ENCODE data around the gene DMD.

The DMD gene

DNA sequence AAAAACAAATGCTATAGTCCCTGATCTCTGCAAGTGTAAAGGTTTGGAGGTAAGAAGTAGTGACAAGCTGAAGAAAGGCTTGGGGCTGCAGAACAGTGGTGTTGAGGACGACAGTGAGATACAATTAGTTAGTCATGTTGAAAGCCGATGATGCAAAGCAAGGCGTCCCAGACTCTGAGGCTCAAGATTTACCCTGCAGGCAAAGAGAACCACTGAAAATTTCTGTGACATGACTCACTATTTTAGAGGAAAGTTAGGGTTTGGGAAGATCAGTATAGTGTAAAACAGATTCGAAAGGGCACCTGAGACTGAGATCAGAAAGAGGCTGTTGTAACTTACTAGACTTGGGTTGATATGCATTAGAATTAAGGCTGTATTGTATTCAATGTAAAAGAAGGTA is 1858.3 kb downstream of the DMD start:
- DNase-seq (ENCODE audit: low read depth in 3 of 3): no peak

- DNase-seq (ENCODE audit: low read depth in 3 of 3): no peak
Measured at GRCh38 chrX:31350808-31351074, 1860.6 kb downstream of the DMD start.

- no peak for DNase-seq (ENCODE audit: low read depth in 3 of 3)
Measured at GRCh38 chrX:31349515-31349914, 1861.8 kb downstream of the DMD start.

DNA sequence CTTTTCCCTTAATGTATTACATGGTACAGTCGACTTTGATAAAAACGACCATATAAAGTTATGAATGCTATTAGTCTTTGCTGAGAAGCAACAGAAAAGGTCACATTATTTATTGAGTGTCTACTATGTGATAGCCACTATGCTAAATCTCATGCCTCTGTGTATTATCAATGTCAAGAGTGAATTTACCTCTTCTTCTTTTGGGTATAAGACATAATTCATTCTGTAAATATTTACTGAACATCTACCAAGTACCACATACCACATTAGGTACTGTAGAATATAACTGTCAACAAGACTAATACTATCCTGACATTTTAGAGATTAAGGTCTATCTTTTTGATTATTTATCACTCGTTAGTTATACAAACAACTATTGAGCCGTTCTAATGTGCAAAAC is 1870.8 kb downstream of the DMD start:
- no peak for DNase-seq (ENCODE audit: low read depth in 3 of 3)

DNA sequence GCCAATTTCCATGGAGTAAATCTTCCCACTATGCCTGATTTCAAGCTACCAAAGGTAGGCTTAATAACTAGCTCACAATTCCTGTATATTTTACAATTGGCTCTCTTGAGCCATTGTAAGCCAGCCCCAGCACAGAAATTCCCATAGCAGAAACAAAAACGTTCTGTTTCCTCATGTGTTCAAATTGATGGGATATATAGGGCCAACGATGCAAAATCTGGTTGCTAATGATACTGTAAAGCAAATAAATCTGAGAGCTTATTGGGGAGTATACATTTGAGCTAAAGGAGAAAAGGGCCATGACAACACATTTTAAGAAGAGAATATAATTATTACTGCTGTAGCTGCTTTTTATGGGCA is 1872.4 kb downstream of the DMD start:
- DNase-seq (ENCODE audit: low read depth in 3 of 3): no peak

- no peak for DNase-seq (ENCODE audit: low read depth in 3 of 3)
Measured at GRCh38 chrX:31337332-31337731, 1874.0 kb downstream of the DMD start.

GRCh38 chrX:31336419-31336818 is 1874.9 kb downstream of the DMD start:
- no peak for DNase-seq (ENCODE audit: low read depth in 3 of 3)

DNA sequence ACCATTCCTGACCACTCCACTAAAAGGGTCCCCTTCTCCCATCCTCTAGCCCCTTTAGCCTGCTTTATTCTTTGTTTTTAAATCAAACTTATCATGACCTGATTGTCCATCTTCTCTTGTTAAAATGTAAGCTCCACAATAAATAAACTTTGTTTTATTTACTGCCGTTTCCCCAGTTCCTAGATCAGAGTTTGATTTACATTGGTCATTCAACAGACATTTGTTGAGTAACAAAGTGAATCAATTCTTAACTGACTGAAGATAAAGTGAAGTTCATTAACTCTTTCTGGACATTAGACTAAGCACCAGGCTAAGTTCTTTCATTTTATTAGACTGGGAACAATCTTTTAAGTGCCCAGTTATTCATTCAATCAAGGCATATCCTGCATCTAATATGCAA is 1876.4 kb downstream of the DMD start:
- no peak for DNase-seq (ENCODE audit: low read depth in 3 of 3)

DNA sequence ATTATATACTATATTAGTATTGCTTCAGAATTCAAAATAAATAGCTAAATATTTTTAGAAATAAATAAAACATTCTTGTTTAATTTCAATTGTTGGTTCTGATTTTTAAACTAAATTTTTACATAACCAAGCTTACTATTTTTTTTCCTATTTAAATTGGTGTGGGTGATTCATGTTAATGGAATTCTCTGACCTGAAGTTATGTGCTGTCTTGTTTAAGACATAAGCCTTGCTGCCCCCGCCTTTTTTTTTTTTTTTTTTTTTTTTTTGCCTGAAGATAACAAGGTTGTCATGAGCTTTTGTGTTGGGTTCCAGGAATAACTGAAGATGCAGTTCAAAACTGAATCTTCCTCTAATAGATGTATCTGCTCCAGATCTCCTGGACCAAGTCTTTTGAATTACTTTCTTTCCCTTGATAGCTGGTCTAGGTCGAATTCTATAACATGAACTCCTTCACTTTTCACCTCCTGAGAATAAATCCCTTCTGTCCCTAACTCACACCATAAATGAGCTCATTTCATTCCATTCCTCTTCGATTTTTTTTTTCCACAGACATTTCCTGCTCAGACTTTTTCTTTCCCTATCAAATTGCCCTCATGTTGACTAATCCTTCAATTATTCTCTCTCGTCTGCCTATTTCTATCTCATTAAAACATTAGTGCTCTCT is 1878.1 kb downstream of the DMD start:
- DNase-seq (ENCODE audit: low read depth in 3 of 3): no peak

- DNase-seq (ENCODE audit: low read depth in 3 of 3): no peak
Measured at GRCh38 chrX:31331928-31332327, 1879.4 kb downstream of the DMD start.

DNA sequence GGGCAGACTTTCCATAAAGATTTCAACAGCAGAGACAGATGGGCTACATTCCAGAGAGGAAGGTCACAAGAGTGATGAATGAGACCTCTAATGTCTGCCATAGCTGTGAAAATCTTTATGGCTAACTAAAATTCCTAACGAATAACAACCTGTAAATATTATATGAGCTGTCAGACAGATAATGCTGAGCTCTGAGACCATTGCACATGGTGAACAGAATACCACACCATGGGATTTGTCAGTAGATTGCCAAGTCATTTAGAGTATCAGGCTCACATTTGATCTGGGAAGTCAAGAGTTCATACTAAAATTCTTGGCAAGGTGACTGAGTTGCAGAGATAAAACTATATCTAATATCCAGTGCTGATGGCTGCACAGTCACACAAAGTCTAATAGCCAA is 1880.3 kb downstream of the DMD start:
- DNase-seq (ENCODE audit: low read depth in 3 of 3): no peak

- no peak for DNase-seq (ENCODE audit: low read depth in 3 of 3)
Measured at GRCh38 chrX:31329298-31329697, 1882.1 kb downstream of the DMD start.

- no peak for DNase-seq (ENCODE audit: low read depth in 3 of 3)
Measured at GRCh38 chrX:31323658-31324057, 1887.7 kb downstream of the DMD start.

- DNase-seq (ENCODE audit: low read depth in 3 of 3): no peak
Measured at GRCh38 chrX:31320740-31321139, 1890.6 kb downstream of the DMD start.

DNA sequence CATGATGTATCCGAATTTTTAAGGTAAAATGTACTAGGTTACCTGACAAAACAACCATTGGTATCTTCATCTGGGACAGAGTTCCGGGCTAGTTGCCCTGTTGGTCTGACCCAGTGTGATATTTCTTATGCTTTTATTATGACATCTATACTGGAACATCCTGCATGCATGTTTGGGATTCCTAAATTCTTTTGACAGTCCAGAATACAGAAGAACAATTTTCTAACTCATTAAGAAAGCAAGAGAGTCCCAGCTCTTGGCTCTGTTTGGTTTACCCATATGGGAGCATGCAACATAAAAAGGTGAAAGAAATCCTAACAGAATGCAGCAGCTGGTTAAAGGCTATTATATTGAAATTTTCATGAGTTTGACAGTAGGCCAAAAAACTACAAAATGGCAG is 1891.8 kb downstream of the DMD start:
- DNase-seq (ENCODE audit: low read depth in 3 of 3): no peak

DNA sequence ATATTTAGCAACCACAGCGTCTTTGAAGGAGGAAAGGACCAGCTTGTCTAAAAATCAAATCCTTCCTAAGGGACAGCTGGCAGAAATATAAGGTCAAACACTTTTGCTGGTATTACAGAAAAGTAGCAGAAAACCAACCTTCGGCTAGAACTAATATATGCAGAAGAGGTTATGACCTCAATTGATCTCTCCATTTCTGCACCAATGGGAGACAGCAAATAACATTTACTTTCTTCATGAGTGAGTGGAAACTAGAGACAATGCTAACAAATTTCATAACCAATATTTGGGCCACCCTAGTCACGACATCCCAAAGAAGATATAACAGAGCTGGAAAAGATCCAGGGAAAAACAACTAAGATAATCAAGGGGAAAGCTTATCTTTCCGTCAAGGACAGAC is 1892.5 kb downstream of the DMD start:
- DNase-seq (ENCODE audit: low read depth in 3 of 3): no peak

- DNase-seq (ENCODE audit: low read depth in 3 of 3): no peak
Measured at GRCh38 chrX:31316340-31316991, 1894.9 kb downstream of the DMD start.

GRCh38 chrX:31314921-31315320 is 1896.4 kb downstream of the DMD start:
- DNase-seq (ENCODE audit: low read depth in 3 of 3): no peak

GRCh38 chrX:31307952-31308351 is 1903.4 kb downstream of the DMD start:
- DNase-seq (ENCODE audit: low read depth in 3 of 3): no peak

DNA sequence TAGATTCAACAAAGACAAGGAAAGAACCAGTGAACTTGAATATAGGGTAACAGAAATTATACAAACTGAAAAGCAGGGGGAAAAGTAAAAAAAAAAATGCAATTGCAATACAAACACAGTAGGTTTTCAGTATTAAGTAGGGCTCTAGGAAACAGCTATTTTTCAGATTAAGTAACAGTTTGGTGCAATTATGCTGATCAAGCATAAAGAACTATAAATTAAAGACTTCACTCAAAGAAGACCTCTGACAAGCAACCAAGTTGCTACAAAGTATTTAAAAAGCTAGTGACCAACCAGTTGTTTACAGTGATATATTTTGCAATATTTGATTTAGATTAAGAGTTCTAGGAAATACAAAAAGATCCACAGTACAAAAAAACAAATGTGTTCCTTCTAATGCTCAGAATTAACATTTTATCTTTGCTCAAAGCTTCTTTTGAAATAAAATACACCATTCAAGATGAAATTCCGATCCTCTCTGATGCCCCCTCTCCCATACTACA is 1908.7 kb downstream of the DMD start:
- DNase-seq (ENCODE audit: low read depth in 3 of 3): no peak

DNA sequence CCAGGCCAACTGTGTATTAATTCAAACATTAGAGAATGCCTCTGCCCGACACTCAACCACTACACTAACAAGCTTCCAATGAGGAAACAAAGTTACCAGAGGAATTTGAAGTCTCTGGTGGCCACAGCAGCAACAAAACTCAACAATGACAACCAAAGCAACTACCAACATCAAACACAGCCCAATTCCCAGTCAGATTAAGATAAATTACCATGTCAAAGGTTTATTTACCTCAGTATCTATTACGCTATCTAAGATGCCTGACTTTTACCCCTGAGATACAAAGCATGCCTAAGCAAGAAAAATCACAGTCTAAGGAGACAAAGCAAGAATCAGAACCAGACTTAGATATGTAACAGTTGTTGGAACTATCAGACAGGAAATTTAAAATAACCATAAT is 1909.4 kb downstream of the DMD start:
- no peak for DNase-seq (ENCODE audit: low read depth in 3 of 3)

GRCh38 chrX:31301203-31301602 is 1910.1 kb downstream of the DMD start:
- no peak for DNase-seq (ENCODE audit: low read depth in 3 of 3)

GRCh38 chrX:31298916-31299315 is 1912.4 kb downstream of the DMD start:
- no peak for DNase-seq (ENCODE audit: low read depth in 3 of 3)

DNA sequence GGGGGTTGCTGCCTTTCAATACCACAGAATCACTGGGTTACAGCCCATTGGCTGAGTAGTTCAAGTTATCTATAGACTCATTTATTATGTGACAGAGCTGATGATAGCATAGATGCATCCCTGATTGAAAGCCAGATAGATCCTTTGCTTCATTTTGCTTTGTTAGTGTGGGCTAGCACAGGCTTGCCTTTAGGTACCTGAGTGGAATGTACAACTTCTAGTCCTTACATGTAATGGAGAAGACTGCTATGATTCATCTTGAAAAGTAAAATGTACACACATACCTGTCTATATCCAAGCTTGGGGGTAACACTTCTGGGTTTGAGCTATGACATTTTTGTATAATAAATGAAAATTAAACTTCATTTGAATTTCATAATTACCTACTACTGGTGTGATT is 1913.5 kb downstream of the DMD start:
- DNase-seq (ENCODE audit: low read depth in 3 of 3): no peak
